ENCODE results near the gene ABI3BP. TPM values are rescaled to one million over a fixed set of nuclear protein-coding genes. Genes with fewer than 3 reads are reported as not detected.

ABI3BP gene
- total and polyA plus RNA-seq, 11 donors = 7.8 to 96.6 (median 26.4) TPM

GRCh38 chr3:101027286-101027685 is 34.1 kb upstream of the ABI3BP start:
- Histone ChIP-seq H3K4me3 (no peak overlapping the region), H3K27me3 (no peaks in the 10 kb centered on the region), H3K36me3 (no peaks in the 10 kb centered on the region), H3K4me1 (no peaks in the 10 kb centered on the region), H3K27ac (no peak overlapping the region), H3K9me3 (peaks cover 0 to 40% (median 7%) of the 10 kb centered on the region in 12 donors)
- TF ChIP-seq CTCF (IDR thresholded peaks at IDR 0.05) (no peak), POLR2A (IDR thresholded peaks at IDR 0.05) (no peak)
- ATAC-seq (no peak), DNase-seq (no peak)
- intact Hi-C loops (cut with DNase I) = no loop called here
- WGBS, 4 donors = 77 to 92% (median 84%) methylated on average over 5 of the region's 5 CpGs

GRCh38 chr3:101026881-101027280 is 33.7 kb upstream of the ABI3BP start:
- H3K4me1 ChIP-seq = no peaks in the 10 kb centered on the region
- TF ChIP-seq CTCF (IDR thresholded peaks at IDR 0.05) = no peak
- TF ChIP-seq POLR2A (IDR thresholded peaks at IDR 0.05) = no peak
- no peak for DNase-seq
- no peaks in the 10 kb centered on the region for H3K36me3 ChIP-seq
- intact Hi-C loops (cut with DNase I) = no loop called here
- 57 to 64% (median 60%) methylated on average over 2 of the region's 2 CpGs for WGBS, 4 donors
- H3K4me3 ChIP-seq = no peak overlapping the region
- no peaks in the 10 kb centered on the region for H3K27me3 ChIP-seq
- ATAC-seq = no peak
- no peak overlapping the region for H3K27ac ChIP-seq
- H3K9me3 ChIP-seq = peaks cover 0 to 36% (median 5%) of the 10 kb centered on the region in 12 donors

- ATAC-seq = peak in 3 of 4 donors; percentile 42 to 70 (median 59)
- intact Hi-C loops (cut with DNase I) = no loop called here
- H3K4me3 ChIP-seq = no peak overlapping the region
- H3K4me1 ChIP-seq = no peaks in the 10 kb centered on the region
- H3K27me3 ChIP-seq = no peaks in the 10 kb centered on the region
- no peak overlapping the region for H3K27ac ChIP-seq
- TF ChIP-seq CTCF (IDR thresholded peaks at IDR 0.05) = no peak
- no peak for TF ChIP-seq POLR2A (IDR thresholded peaks at IDR 0.05)
- no peaks in the 10 kb centered on the region for H3K36me3 ChIP-seq
- peaks cover 0 to 32% (median 0%) of the 10 kb centered on the region in 12 donors for H3K9me3 ChIP-seq
- no peak for DNase-seq
- 50 to 68% (median 60%) methylated on average over 2 of the region's 2 CpGs for WGBS, 4 donors
These were observed 33.0 kb upstream of the ABI3BP start for GRCh38 chr3:101026244-101026643.

DNA sequence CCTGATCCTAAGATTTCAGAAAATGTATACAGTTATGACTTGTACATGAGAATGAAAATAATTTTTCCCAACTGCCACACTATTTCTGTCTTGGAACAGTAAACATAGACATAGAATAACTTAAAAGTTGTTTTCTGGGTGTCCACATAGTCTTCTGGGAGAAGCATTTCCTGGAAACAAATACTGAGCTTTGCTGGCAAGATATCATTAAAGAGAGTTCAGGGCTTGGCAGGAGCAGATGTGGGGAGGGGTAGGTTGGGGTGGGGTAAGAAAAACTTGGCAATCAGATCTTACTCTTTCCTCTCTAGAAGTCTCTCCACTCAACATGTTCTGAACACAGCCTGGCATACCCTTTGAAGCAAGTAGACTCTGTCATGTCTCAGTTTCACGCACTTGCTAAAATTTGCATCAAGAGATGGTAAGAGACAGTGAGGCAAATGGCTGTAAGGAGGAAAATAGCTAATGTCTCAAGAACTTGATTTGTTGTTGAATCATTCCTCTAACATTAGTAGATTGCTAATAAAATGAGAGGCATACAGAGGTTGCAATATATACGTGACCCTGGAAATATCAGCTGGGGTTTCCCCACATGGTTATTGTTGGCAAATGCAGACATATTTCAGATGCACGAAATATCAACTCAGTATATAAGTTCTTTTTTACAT is 27.3 kb upstream of the ABI3BP start:
- ATAC-seq (no peak), DNase-seq (no peak)
- intact Hi-C loops (cut with DNase I) = no loop called here
- no peak overlapping the region for H3K27ac ChIP-seq
- no peaks in the 10 kb centered on the region for H3K27me3 ChIP-seq
- TF ChIP-seq POLR2A (IDR thresholded peaks at IDR 0.05) (no peak), CTCF (IDR thresholded peaks at IDR 0.05) (no peak)
- H3K9me3 ChIP-seq = peaks cover 0 to 10% (median 0%) of the 10 kb centered on the region in 12 donors
- peaks cover 0 to 5% (median 0%) of the 10 kb centered on the region in 12 donors for H3K4me1 ChIP-seq
- no peaks in the 10 kb centered on the region for H3K36me3 ChIP-seq
- WGBS, 4 donors = 72 to 79% (median 76%) methylated on average over 3 of the region's 3 CpGs
- no peak overlapping the region for H3K4me3 ChIP-seq
